GDM1 (cell line): ENCODE measurements around the gene RAET1E.
"Not testable (repeated sequence)": the region's sequence is repeated elsewhere in the genome, so short reads cannot be mapped to it uniquely, and the experiment has no call there.

Experiments
- DNase-seq: peaks from one replicate; lab custom pipeline; 2025; lab: John Stamatoyannopoulos, UW

RAET1E gene

DNA sequence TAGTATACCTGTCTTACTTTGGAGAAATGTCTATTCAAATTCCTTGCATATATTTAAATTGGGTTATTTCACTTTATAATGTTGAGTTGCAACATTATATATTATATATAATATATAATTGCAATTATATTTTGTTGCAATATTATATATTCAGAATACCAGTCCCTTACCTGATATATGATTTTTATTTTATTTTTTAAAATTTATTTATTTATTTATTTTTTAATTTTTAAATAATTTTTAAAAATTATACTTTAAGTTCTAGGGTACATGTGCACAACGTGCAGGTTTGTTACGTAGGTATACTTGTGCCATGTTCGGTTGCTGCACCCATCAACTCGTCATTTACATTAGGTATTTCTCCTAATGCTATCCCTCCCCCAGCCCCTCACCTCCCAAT is 29.1 kb upstream of the RAET1E start:
- not testable (repeated sequence) for DNase-seq

DNA sequence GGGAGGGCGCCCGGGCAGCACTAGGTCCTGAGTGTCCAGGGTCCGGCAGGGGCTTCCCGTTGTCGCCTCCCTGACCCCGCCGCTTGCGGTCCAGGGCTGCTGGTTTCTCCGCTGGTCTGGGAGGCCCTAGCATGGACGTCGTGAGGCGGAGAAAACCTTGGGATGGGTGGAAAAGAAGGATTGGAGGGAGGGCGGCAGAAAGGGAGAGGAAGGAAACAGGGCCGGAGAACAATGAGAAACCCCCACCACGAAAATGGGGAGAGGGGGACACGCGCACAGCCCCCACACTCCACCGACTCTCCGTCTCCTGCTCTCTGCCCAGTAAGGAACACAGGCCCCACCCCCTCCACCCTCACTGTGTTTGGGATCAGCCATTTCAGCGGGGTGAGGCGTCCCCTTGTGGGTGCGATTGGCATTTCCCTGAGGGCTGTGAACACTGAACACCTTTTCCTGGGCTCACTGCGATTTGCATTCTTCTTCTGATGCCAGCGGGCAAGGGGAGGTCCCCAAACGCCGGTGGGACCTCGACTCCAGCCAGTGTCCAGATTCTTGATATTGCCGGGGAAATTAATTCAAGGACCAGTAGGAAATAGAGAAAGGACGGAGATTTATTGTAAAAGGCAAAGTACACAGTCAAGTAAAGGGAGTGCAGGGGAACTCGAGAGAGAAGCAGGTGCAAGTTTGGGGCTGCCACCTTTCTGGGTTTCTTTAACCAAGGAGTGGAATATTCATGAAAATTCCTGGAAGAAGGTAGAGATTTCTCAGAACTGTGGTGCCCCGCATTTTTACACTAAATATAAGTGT is 28.3 kb upstream of the RAET1E start:
- DNase-seq: peak; percentile 48

DNA sequence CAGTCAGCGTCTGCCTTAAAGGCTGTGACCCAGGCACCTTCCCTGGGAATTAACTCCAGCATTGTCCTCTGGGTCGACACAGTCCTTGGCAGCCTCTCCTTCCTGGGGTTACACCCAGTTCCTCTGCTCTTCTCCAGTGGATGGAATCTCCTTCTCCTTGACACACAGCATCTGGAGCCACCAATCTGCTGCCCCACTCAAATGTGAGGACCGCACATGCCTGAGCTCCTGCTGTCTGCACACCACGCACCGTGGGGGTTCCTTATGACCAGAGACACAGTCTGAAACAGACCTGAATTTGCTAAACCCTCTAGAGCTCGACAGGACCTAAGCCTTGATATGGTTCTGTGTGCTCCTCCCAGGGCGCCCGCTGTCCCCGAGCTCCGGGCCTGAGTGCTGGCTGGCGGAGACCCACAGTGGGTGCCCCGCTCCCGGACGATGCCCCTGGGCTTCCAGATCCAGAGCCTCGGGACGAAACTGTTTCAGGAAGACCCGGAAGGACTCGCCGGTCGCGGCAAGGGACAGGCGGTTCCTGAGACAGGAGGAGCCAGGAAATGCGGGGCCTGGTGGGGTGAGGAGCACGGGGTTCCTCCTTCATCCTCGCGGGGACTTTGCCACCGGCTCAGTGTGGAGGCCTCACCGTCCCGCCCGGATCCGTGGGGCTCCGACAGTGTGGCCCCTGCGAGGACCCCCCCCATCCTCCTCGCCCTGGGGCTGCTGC is 27.5 kb upstream of the RAET1E start:
- DNase-seq: no peak

DNA sequence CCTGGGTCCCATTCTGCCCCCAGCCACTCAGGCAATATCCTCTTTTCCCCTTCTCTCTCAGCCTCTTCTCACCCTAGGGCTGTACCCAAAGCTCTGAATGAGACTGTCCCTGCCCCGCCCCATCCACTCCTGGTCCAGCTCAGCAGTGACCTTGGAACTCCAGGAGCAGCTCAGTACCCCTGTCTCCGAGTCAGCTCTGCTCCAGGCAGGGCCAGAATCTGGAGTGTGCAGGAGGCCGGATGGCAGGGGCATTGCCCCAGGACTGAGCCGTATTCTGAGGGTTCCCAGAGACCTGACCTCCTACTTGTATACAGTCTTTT is 27.0 kb upstream of the RAET1E start:
- no peak for DNase-seq

DNA sequence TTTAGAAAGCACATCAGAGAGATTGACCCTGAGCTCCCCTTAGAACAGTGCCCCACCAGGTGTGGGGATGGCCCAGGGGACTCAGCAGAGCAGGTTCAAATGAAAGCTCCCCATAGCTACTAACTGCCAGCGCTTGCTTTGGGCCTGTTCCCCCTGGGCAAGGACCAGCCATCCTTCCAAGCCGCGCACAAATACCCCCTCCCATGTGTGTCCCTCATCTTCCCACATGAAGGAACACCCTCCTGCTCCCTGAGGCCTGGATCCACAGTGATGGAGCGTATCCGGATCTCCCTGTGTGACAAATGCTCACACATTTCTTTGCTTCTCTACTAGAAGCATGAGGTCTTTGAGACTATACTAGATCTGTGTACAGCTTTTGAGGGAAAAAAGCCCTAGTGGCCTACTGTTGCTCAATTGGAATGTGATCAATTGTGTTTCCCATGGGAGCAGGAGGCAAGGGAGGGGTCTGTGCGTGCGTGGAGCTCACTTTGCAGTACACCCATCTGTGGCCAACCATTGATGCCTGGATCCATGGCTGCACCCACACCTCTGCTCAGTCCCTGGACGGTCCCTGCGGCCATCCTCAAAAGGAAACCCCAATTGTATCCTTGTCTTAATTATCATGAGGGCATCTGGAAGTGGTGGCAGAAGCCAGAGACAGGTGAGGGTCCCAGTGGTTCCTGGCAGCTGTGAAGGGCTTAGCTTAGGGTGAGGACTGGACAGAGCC is 26.5 kb upstream of the RAET1E start:
- DNase-seq: no peak

DNA sequence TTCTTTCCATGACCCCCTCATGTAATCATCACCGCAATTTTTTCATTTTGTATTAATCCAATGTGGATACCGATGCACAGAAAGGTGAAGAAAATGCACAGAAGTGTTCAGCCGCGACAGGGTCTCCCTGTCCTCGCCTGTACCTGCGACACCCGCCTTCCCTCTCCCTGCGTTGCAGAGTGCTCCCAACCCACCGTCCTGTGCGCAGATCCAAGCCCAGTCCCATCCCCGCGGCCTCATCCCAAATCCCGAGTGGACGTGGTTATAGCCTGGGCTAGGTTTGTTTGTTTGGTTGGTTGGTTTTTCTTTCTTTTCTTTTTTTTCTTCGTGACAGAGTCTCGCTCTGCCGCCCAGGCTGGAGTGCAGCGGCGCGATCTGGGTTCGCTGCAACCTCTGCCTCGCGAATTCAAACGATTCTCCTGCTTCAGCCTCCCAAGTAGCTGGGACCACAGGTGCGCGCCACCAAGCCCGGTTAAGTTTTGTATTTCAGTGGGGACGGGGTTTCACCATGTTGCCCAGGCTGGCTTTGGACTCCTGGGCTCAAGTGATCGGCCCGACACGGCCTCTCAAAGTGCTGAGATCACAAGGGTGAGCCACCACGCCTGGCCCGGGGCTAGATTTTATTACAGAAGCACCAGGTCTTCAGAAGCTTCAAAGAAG is 25.5 kb upstream of the RAET1E start:
- no peak for DNase-seq

DNA sequence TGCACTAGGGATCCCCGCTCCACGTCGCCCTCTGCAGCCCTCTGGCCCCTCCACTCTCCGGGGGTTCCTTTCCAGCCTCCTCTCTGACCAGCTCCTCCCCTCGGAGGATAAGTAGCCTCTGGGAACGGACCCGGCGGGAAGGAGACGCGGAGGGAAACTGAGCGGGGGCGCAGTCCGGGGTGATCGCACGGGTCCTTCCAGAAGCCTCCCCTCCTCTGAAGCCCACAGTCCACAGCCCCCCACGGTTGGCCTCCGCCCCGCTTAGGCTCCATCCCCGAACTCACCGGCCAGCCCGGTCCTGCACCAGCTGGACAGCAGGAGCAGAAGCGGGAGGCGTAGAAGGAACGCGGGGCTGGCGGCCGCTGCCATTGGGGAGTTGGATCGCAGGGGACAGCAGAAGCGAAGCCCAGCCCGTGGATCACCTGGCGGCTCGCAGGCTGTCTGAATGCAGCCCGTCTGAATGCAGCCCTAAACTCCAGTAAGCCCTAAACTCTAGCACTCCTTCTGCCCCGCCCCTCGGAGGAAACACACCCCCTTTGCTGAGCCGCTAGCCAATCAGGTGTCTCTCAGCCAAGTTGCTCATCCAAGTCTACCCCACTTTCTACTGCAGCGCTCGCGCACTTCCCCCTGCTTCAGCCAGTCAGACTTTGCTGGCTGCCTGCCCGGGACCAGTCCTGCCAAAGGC is 24.9 kb upstream of the RAET1E start, which contains the start of gene RAET1G:
Gene RAET1G (minus strand): TSS at position 480 of the 685 bp plus-strand sequence. CDS start 111 bp downstream, at position 369.
- DNase-seq: peak; percentile 79

DNA sequence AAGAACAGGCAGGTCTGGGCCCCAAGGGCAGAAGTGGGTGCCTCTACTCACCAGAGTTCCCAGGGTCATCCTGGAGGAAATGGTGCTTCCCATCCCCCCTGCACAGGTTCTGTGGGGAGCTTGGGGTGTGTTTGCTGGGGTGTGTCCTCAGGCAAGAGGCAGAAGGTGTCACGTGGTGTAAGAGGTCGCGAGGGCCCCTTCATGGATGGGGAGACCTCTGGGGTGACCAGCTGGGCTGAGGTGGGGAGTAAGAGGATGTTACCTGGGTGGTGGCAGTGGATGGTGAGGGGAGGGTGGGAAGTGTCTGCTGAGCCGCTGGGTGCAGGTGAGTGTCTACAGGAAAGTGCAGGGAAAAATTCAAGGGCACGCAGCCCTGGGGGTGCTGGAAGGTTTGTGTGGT is 24.2 kb upstream of the RAET1E start:
- DNase-seq: not testable (repeated sequence)

DNA sequence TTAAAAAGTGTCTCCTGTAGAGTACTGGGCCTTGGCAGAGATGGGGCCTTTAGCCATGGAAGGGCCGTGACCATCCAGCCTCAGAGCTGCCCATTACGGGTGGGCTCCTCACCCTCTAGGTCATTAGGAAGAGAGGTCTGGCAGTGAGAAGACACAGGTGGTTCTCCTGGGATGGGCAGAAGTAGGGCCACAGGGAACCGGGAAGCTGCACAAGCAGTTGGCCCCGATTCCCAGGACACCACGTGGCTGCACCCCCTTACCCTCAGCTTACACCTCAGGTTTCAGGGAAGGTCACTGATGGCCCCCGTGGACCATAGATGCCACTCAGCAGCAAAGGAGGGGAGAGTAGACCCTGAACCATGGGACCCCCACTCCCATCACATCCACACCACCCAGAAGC is 23.4 kb upstream of the RAET1E start:
- no peak for DNase-seq

DNA sequence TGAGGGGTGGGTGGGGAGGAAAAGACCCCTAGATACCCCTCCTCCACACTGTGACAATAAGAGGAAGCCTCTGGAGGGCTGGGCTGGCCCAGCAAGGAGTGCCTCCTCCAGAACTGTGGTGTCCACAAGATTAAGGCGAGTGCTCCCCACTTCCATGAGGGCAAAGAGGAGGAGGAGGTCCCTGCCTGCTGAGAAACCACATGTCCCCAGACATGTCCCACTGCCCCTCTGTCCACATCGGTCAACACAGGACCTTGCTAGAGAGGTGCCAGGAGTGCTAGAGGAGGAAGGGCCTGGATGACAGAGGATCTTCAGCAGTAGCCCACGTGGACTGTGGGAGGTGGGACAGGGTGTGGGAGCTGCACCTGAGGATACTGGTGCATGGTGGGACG is 21.9 kb upstream of the RAET1E start:
- DNase-seq: no peak

DNA sequence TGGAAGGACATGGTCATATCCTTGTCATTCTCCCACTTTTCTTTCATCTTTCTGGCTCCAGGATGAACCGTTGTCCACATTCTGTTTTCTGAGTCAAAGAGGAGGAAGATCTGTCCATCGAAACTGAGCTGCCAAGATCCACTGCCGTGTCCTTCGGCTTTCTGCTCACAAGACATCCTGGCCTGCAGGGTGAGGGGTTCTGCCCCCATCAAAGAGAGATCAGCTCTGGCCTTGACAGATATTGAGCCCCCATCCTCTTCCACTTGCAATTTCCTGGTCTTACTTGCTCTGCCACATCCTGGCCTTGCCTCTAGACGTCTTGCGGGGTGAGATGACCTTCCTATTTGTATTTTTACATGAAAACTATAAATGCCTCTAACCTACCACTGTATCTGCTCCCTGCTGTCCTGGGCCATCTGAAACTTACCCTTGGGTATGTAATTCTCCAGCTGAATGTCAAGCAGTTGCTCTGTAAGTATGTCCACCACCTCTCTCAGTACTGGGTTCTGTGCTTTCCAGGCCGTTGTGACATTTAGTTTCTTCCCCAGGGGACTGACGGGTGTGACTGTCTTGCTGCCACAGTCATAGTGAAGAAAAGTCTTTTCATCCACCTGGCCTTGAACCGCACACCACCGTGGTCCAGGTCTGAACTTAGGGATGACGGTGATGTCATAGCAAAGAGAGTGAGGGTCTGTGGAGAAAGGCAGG is 21.4 kb upstream of the RAET1E start:
- not testable (repeated sequence) for DNase-seq

DNA sequence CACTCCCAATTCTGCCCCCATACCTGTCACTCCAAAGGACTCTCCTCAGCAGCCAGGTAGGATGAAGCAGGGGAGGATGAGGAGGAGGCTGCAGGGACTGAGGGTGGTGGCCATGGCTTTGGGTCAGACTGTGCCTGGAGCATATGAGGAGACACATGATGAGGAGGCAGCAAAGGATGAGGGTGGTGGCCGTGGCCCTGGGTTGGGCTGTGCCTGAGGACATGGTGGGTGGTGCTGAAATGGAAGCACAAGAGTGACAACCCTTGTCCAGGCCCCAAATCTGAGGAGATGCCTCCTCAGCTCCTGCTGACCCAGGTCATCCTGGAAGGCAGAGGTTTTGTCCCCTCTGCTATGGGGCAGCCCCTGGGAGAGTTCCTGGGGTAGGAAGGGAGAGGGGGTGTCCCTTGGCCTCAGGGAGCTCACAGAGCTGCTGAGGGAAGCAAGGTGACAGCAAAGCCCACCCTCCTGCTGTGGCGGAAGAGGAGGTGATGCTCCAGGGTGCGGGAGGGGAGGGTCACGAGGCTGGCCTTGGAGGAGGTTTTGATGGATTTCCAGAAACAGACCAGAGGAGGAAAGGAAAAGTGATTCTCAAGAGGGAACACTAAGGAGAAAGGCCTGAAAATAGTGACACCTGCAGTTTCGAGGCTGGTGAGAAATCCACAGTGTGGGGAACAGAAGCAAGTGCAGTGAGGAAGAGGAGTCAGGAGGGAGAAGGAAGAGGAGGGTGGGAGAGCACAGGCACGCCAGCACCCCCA is 20.4 kb upstream of the RAET1E start:
- no peak for DNase-seq

DNA sequence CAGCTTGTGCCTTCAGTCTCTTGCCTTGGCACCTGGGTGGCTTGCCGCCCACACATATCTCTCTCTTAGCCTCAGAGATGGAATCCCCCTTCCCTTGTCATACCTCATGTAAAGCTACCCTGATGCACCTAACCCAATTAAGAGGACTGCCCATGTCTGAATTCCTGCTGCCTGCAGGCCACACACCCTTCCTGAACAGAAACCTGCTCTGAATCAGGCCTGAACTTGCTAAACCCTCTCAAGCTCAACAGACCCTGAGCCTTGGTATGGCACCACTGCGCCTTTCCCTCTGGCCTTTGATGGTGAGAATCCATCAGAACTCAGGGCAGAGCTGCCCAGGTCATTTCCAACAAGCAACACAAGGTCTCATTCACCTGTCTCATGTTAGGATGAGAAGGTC is 19.8 kb upstream of the RAET1E start:
- no peak for DNase-seq

DNA sequence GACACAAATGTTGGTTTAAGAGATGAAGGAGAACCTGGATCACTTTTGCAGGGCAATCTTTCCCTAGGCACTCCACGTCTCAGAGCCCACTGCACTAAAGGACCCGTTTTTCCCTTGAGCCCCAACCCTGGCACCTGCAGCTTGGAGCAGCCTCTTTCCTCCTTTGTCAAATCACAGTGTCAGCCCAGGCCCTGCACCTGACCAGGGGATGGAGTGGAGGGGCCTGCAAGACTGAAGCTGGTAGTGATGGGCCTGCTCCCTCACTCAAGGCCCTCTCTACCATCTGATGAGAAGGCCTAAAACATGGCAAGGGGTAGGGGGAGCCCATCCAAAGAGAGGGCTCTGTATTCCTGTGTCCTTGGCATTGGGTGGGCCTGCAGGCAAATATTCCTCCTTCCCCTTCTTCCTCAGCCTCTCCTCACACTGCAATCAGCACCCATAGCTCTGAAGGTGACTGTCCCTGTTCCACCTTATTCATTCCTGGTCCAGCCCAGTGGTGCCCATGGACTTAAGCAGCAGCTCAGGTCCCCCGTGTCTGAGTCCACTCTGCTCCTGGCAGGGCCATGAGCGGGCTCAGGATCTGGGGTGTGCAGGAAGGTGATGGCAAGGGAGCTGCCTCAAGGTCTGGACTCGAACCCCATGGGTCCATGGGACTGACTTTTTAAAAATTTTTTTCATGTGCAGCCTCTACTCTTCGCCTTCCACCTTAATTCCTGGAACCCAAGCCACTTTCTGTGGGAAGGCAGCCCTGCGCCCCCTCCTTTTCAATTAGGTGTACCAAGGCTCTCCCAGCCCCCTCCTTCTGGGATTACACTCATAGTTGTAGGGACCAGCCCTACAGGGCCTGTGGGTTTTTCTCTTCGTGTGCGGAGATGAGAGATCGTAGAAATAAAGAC is 18.3 kb upstream of the RAET1E start:
- DNase-seq: no peak

DNA sequence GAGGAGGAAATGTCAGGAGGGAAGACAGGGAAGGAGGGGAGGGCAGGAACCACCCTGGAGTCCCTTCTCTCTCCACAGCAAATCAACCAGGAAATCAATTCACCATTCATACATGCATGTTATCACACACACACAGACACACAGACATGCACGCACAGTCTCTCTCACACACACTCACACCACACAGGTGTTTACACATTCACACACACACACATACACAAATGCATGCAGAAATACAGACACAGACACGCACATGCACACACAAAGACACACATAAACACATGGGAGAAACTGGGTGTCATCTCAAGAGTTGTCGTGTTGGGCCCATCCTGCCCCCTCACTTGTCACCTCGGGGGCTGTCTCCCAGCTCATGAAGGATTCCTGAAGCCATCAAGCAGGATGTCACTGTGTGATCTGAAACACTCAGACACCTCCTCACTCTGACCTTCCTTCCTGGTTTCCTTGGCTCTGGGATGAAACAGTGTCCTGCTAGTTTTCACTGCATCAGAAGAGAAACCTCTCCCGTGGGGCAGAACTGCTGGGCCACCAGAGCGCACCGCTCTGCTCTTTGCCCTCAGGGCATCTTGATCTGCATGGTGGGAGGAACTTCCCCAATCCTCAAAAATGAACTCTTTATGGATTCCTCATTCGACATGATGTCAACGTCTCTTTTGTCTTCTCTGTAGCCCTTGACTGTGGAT is 15.8 kb upstream of the RAET1E start:
- DNase-seq: no peak

DNA sequence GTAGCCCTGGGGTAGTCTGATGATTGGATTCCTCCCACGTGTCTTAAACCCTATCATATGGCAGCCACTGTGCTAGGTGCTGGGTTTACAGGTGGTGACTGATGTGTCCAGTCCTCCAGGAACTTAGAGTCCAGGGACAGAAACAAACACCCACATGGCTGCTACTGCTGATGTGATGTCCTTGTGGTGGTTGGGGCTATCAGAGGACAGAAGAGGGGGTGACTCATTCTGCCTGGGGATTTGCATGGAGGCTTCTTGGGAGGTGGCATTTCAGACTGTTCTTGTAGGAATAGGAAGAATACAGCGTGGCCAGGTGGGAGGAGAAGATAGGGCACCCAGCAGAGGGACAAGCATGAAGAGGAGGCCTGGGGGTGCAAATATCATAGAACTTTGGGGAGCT is 15.2 kb upstream of the RAET1E start:
- DNase-seq: no peak

DNA sequence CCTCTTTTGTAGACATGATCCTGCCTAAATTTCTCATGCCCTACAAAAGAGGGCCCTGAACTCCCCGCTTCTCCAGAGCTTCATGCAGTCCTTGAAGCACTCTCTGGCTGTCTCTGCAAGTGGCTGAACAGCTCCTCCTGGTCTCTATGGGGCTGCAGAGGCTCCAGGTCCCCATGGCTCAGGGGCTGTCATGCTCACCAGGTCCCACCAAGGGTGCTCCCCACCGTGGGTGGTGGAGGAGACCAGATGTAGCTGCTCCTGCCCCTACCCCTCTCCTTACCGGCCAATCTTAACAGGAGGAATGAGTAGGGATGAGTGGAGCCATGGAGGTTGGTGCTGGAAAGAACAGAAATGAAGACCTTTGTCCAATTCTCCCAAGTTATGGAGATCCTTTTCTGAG is 14.8 kb upstream of the RAET1E start:
- DNase-seq: not testable (repeated sequence)

DNA sequence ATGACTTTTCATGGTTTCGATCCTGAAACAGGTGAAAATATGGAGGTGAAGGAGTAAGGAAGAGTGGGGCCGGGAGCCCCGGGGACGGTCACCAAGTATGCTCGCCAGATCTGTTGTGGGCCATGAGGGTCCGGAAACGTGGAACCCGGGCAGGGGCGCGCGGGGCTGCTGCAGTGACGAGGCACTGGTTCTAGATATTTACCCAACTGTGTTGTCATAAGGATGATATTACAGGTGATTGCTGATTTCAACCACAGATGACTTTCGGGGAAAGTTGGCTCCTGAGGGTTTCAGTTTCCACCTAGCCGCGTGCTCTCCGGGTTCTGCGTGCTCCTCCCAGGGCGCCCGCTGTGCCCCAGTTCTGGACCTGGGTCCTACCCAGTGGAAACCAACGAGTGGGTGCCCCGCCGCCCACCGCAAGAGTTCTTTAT is 12.8 kb upstream of the RAET1E start:
- DNase-seq: no peak
